ENCODE results near the gene CACNA1D.

The CACNA1D gene

GRCh38 chr3:53523346-53523745, 28.9 kb downstream of the CACNA1D start:
- DNase-seq (ENCODE audit: low read depth), result no peak
- no peak for TF ChIP-seq CTCF (IDR thresholded peaks at IDR 0.05; ENCODE audit: control insufficient read depth, insufficient read depth, low read depth, low read length, missing control alignments)
- no peak overlapping the region for H3K4me3 ChIP-seq (ENCODE audit: control insufficient read depth, low read depth, low read length)

GRCh38 chr3:53524566-53524965, 30.2 kb downstream of the CACNA1D start:
- TF ChIP-seq CTCF (IDR thresholded peaks at IDR 0.05; ENCODE audit: control insufficient read depth, insufficient read depth, low read depth, low read length, missing control alignments), result no peak
- no peak overlapping the region for H3K4me3 ChIP-seq (ENCODE audit: control insufficient read depth, low read depth, low read length)
- DNase-seq (ENCODE audit: low read depth), result no peak

GRCh38 chr3:53525765-53526703, 31.6 kb downstream of the CACNA1D start:
- no peak overlapping the region for H3K4me3 ChIP-seq (ENCODE audit: control insufficient read depth, low read depth, low read length)
- no peak for TF ChIP-seq CTCF (IDR thresholded peaks at IDR 0.05; ENCODE audit: control insufficient read depth, insufficient read depth, low read depth, low read length, missing control alignments)
- no peak for DNase-seq (ENCODE audit: low read depth)

- no peak overlapping the region for H3K4me3 ChIP-seq (ENCODE audit: control insufficient read depth, low read depth, low read length)
- no peak for DNase-seq (ENCODE audit: low read depth)
- no peak for TF ChIP-seq CTCF (IDR thresholded peaks at IDR 0.05; ENCODE audit: control insufficient read depth, insufficient read depth, low read depth, low read length, missing control alignments)
Measured at GRCh38 chr3:53526704-53527055, 32.3 kb downstream of the CACNA1D start.

GRCh38 chr3:53530205-53530604, 35.8 kb downstream of the CACNA1D start:
- no peak for TF ChIP-seq CTCF (IDR thresholded peaks at IDR 0.05; ENCODE audit: control insufficient read depth, insufficient read depth, low read depth, low read length, missing control alignments)
- no peak overlapping the region for H3K4me3 ChIP-seq (ENCODE audit: control insufficient read depth, low read depth, low read length)

GRCh38 chr3:53531749-53532148, 37.3 kb downstream of the CACNA1D start:
- no peak overlapping the region for H3K4me3 ChIP-seq (ENCODE audit: control insufficient read depth, low read depth, low read length)
- DNase-seq (ENCODE audit: low read depth), result no peak
- TF ChIP-seq CTCF (IDR thresholded peaks at IDR 0.05; ENCODE audit: control insufficient read depth, insufficient read depth, low read depth, low read length, missing control alignments), result no peak

More at GRCh38 chr3:53530205-53530604, 35.8 kb downstream of the CACNA1D start:
- DNase-seq (ENCODE audit: low read depth), result no peak

All from AG09309 (cell line).